Measurements from ENCODE around the gene PEX14.

The PEX14 gene

GRCh38 chr1:10617931-10618885 lies 143.5 kb downstream of the PEX14 start:
- no peak for DNase-seq (ENCODE audit: low spot score)

GRCh38 chr1:10620776-10621175 lies 146.0 kb downstream of the PEX14 start:
- no peak for DNase-seq (ENCODE audit: low spot score)

GRCh38 chr1:10621906-10622305 lies 147.2 kb downstream of the PEX14 start:
- DNase-seq (ENCODE audit: low spot score): no peak

- DNase-seq (ENCODE audit: low spot score): no peak
Measured at GRCh38 chr1:10622910-10623685, 148.3 kb downstream of the PEX14 start.

- no peak for DNase-seq (ENCODE audit: low spot score)
Measured at GRCh38 chr1:10623686-10624145, 149.0 kb downstream of the PEX14 start.

GRCh38 chr1:10624256-10625050 lies 149.7 kb downstream of the PEX14 start:
- DNase-seq (ENCODE audit: low spot score): no peak

GRCh38 chr1:10625076-10625475 lies 150.3 kb downstream of the PEX14 start:
- DNase-seq (ENCODE audit: low spot score): no peak

- DNase-seq (ENCODE audit: low spot score): no peak
Measured at GRCh38 chr1:10625554-10625953, 150.8 kb downstream of the PEX14 start.

GRCh38 chr1:10626131-10626731 lies 151.5 kb downstream of the PEX14 start:
- DNase-seq (ENCODE audit: low spot score): no peak

GRCh38 chr1:10626791-10627410 lies 152.2 kb downstream of the PEX14 start:
- DNase-seq (ENCODE audit: low spot score): no peak

GRCh38 chr1:10628685-10629084 lies 153.9 kb downstream of the PEX14 start:
- DNase-seq (ENCODE audit: low spot score): no peak

- no peak for DNase-seq (ENCODE audit: low spot score)
Measured at GRCh38 chr1:10629091-10629815, 154.5 kb downstream of the PEX14 start.

GRCh38 chr1:10629816-10630571 lies 155.2 kb downstream of the PEX14 start:
- DNase-seq (ENCODE audit: low spot score): no peak

- DNase-seq (ENCODE audit: low spot score): no peak
Measured at GRCh38 chr1:10630661-10631120, 155.9 kb downstream of the PEX14 start.

- no peak for DNase-seq (ENCODE audit: low spot score)
Measured at GRCh38 chr1:10631121-10631810, 156.5 kb downstream of the PEX14 start.

GRCh38 chr1:10631811-10632593 lies 157.3 kb downstream of the PEX14 start:
- DNase-seq (ENCODE audit: low spot score): no peak

GRCh38 chr1:10632691-10633090 lies 157.9 kb downstream of the PEX14 start:
- no peak for DNase-seq (ENCODE audit: low spot score)

GRCh38 chr1:10633416-10633815 lies 158.7 kb downstream of the PEX14 start:
- DNase-seq (ENCODE audit: low spot score): no peak
